Ovary (tissue), 9 donors: ENCODE measurements around the gene GRIK3. TPM values are rescaled to one million over a fixed set of nuclear protein-coding genes. Genes with fewer than 3 reads are reported as not detected.

ENCODE experiments used
- DNase-seq, 5 donors: peaks; one replicate each; pipeline ENCODE4 v3.0.0-alpha.2; 2019 to 2020
- H3K27ac ChIP-seq, 2 donors: fragments of 200-600 bp; one replicate each; pipeline versions ENCODE4 v1.5.1 to v1.8.0; 2019 to 2022
- H3K27me3 ChIP-seq: fragments of 200-600 bp; one replicate; pipeline ENCODE4 v1.8.0; 2022
- H3K36me3 ChIP-seq: fragments of 200-600 bp; sonication (generic); one replicate; pipeline ENCODE4 v1.5.1; 2019
- H3K4me1 ChIP-seq: one replicate; pipeline ENCODE4 v1.8.1; 2013; ENCODE audit warnings: mild to moderate bottlenecking, moderate library complexity; ENCODE audit not compliant: insufficient read depth
- H3K4me3 ChIP-seq: fragments of 200-600 bp; sonication (generic); one replicate; pipeline ENCODE4 v1.5.1; 2017
- H3K9me3 ChIP-seq, 2 donors: fragments of 200-600 bp in 1 of 2; sonication (generic) in 1 of 2; one replicate each; pipeline versions ENCODE4 v1.5.1 to v1.8.1; 2013 to 2019; ENCODE audit warnings: mild to moderate bottlenecking in 1 of 2, moderate library complexity in 1 of 2
- EP300 ChIP-seq: sonication (generic); formaldehyde crosslinking; IDR thresholded peaks from one replicate; pipeline ENCODE4 v1.6.1; 2017; ENCODE audit warnings: antibody characterized with exemption
- POLR2A ChIP-seq: fragments of 450-650 bp; IDR thresholded peaks from one replicate; pipeline ENCODE4 v1.6.1; 2017; ENCODE audit warnings: antibody characterized with exemption, mild to moderate bottlenecking, moderate library complexity
- WGBS, 3 donors: extraction: QIAGEN DNeasy Blood & Tissue Kit in 1 of 3; methylation state at CpG; one replicate each; pipeline versions ENCODE4 v1.1.5 to v1.1.7; 2013 to 2017; 5-methylcytosine and 5-hydroxymethylcytosine counted together
- intact Hi-C, 4 donors: fragments of 100-400 bp; cut with DNase I; formaldehyde crosslinking; loops; one replicate each; pipeline versions ENCODE4 v1.11.0 to v1.15.1; 2022 to 2023
- polyA plus RNA-seq, 2 donors: library from polyadenylated mRNA; stranded (reverse); fragments of 200-250 nt in 1 of 2; fragments of 350-450 nt in 1 of 2; fragmentation: Illumina TruSeq in 1 of 2; extraction: RNeasy Lipid Tissue Mini Kit (QIAGEN cat#74804) in 1 of 2; gene quantifications; one replicate each; pipeline ENCODE4 v1.2.3, GENCODE V29; 2013 to 2014
- total RNA-seq, 7 donors: library from RNA; depleted of rRNA in 2 of 7; stranded (reverse); fragments of >200 nt in 2 of 7; fragmentation: NEBNext Ultra II Directional in 3 of 7; extraction: Animal tissue kit (Norgen Biotek cat#: 25700) in 3 of 7; gene quantifications; one replicate each; pipeline versions ENCODE4 v1.1.0 to v1.2.4, GENCODE V29; 2016 to 2023
- TF ChIP-seq, protein P1 (sequence below), 3 donors: fragments of 450-650 bp in 2 of 3; fragments of 200-600 bp in 1 of 3; IDR thresholded peaks; one replicate each; pipeline versions ENCODE4 v1.5.1 to v1.8.0; 2016 to 2022; ENCODE audit warnings: antibody characterized with exemption in 3 of 3, mild to moderate bottlenecking in 1 of 3
- donor health status: DM: no; HTN: no; CAD: no; lungs with moderate emphysema.
- donor health status: DM: no; HTN: no; CAD: no.
- donor health status: Bipolar disorder and iron deficiency.
- donor health status: DM: yes; HTN: yes; CAD: no.
- donor health status: DM: no; HTN: no; CAD: no.
- donor health status: DM: yes; HTN: yes; CAD: no.

The GRIK3 gene
- total and polyA plus RNA-seq, 9 donors = 0.11 to 0.97 (median 0.32) TPM; not detected in 2

DNA sequence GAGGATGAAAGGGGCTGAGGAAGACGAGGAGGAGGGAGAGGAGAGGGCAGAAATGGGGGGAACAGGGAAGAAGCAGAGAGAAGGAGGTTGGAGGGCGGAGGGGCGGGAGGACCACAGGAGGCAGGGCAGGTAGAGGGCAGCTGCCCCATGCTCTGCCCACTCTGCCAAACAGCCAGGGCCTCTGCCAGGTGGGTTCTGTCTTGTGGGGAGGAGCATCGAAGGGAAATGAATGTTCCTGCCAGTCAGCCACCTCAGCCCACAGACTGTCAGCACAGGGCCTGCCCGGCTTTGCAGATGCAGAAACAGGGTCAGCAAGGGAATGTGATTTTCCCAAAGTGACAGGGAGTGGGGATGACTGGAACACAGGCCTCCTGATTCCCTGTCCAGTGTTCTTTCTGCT, 82.6 kb downstream of the GRIK3 start:
- Histone ChIP-seq H3K4me3 (no peak overlapping the region), H3K9me3 (no peaks in the 10 kb centered on the region), H3K4me1 (no peaks in the 10 kb centered on the region), H3K27ac (no peak overlapping the region), H3K36me3 (no peaks in the 10 kb centered on the region), H3K27me3 (no peaks in the 10 kb centered on the region)
- intact Hi-C loops = no loop called here
- DNase-seq = no peak
- TF ChIP-seq POLR2A = no peak
- no peak for TF ChIP-seq EP300
- TF ChIP-seq, protein P1, sequence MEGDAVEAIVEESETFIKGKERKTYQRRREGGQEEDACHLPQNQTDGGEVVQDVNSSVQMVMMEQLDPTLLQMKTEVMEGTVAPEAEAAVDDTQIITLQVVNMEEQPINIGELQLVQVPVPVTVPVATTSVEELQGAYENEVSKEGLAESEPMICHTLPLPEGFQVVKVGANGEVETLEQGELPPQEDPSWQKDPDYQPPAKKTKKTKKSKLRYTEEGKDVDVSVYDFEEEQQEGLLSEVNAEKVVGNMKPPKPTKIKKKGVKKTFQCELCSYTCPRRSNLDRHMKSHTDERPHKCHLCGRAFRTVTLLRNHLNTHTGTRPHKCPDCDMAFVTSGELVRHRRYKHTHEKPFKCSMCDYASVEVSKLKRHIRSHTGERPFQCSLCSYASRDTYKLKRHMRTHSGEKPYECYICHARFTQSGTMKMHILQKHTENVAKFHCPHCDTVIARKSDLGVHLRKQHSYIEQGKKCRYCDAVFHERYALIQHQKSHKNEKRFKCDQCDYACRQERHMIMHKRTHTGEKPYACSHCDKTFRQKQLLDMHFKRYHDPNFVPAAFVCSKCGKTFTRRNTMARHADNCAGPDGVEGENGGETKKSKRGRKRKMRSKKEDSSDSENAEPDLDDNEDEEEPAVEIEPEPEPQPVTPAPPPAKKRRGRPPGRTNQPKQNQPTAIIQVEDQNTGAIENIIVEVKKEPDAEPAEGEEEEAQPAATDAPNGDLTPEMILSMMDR (IDR thresholded peaks at IDR 0.05) = no peak
- WGBS, 3 donors = 54 to 61% (median 56%) methylated on average over 5 of the region's 5 CpGs

GRCh38 chr1:36951292-36951750, 83.0 kb downstream of the GRIK3 start:
- no peak for DNase-seq
- no peaks in the 10 kb centered on the region for H3K4me1 ChIP-seq
- H3K36me3 ChIP-seq = no peaks in the 10 kb centered on the region
- 35 to 44% (median 43%) methylated on average over 7 of the region's 7 CpGs for WGBS, 3 donors
- no peaks in the 10 kb centered on the region for H3K27me3 ChIP-seq
- no peak overlapping the region for H3K4me3 ChIP-seq
- no peak overlapping the region for H3K27ac ChIP-seq
- no peaks in the 10 kb centered on the region for H3K9me3 ChIP-seq
- no peak for TF ChIP-seq POLR2A
- no peak for TF ChIP-seq EP300
- TF ChIP-seq, protein P1 (IDR thresholded peaks at IDR 0.05) = no peak
- intact Hi-C loops = no loop called here

DNA sequence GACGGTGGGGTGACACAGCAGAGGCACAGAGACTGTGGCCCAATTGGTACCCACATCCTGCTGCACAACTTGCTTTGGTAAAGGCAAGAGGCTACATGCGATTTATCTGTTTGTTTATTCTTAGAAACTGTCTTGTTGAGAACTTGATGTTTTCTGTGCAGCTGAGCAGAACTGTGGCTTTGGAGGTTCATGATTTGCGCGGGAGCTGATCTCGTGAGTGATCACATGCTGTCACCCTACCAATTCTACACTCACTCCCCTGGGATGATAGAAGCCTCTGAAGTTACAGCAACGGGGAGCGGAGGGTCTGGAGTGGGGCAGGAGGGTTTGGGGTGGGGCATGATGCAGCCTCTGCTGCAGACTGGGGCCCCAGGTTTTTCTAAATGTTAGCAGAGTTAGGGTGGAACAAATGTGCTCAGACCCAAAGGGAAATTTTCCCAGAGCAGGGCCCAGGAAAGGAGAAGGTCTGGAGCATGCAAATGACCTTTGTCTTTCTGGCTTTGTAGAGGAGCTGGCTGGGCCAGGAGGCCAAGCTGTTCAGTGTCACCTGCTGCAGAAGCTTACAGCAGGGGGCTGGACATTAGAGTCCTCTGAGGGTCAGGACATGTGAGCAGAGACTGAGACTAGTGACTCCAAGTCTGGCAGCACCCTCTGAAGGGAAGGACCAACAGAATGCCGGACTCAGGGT, 83.6 kb downstream of the GRIK3 start:
- no peak for DNase-seq
- H3K27me3 ChIP-seq = no peaks in the 10 kb centered on the region
- no peaks in the 10 kb centered on the region for H3K4me1 ChIP-seq
- H3K27ac ChIP-seq = no peak overlapping the region
- TF ChIP-seq POLR2A = no peak
- TF ChIP-seq EP300 = no peak
- TF ChIP-seq, protein P1 (IDR thresholded peaks at IDR 0.05) = no peak
- no peaks in the 10 kb centered on the region for H3K36me3 ChIP-seq
- no peak overlapping the region for H3K4me3 ChIP-seq
- no peaks in the 10 kb centered on the region for H3K9me3 ChIP-seq
- intact Hi-C loops = no loop called here
- WGBS, 3 donors = 54 to 74% (median 56%) methylated on average over 8 of the region's 8 CpGs

DNA sequence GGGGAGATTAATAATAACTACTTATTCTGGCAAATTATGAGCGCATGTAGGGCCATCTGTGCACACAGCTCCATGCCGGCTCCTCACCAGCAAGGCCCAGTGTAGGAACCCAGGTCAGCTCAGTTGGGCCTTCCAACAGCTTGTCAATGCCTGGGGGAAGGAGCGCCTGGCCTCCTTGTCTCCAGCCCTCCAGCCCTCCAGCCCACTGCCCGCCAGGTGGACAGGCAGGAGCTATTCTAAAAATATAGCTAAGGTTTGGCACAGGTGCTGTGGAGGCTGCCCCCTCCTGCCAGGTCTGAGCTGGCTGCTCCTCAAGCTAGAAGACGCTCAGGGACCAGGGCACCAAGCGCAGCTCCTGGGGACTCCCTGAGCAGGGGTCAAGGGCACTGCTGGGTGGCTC, 85.7 kb downstream of the GRIK3 start:
- no peaks in the 10 kb centered on the region for H3K9me3 ChIP-seq
- TF ChIP-seq EP300 (no peak), POLR2A (no peak)
- TF ChIP-seq, protein P1 (IDR thresholded peaks at IDR 0.05) = no peak
- no peaks in the 10 kb centered on the region for H3K27me3 ChIP-seq
- no peaks in the 10 kb centered on the region for H3K4me1 ChIP-seq
- H3K36me3 ChIP-seq = no peaks in the 10 kb centered on the region
- no peak overlapping the region for H3K4me3 ChIP-seq
- no peak for DNase-seq
- H3K27ac ChIP-seq = no peak overlapping the region
- intact Hi-C loops = no loop called here
- 78 to 79% (median 79%) methylated on average over 6 of the region's 6 CpGs for WGBS, 3 donors
